OCI-LY3 (cell line): ENCODE measurements around the gene NACC1.

Experiments
- H2AFZ ChIP-seq: fragments of 200-600, 300-600 bp; shearing (Covaris generic); 2 replicates; pipeline ENCODE4 v1.6.0; 2014; ENCODE audit warnings: antibody characterized with exemption, low read depth, low read length
- H3K27ac ChIP-seq: fragments of 200-600, 300-600 bp; sonication (generic); 2 replicates; pipeline ENCODE4 v1.5.1; 2014; ENCODE audit warnings: mild to moderate bottlenecking, low read length, moderate library complexity, mixed read lengths
- H3K27me3 ChIP-seq: fragments of 200-600, 300-600 bp; sonication (generic); 2 replicates; pipeline ENCODE4 v1.6.1; 2014; ENCODE audit warnings: low read depth, low read length, mixed read lengths
- H3K36me3 ChIP-seq: fragments of 200-600, 300-600 bp; sonication (generic); replicated peaks from 2 replicates; pipeline ENCODE3; 2014; ENCODE audit warnings: low read depth, low read length, mixed read lengths
- H3K4me1 ChIP-seq: fragments of 300-600, 200-600 bp; sonication (generic); 2 replicates; pipeline ENCODE4 v1.6.1; 2014; ENCODE audit warnings: low read length, mixed read lengths
- H3K4me2 ChIP-seq: fragments of 200-600, 300-600 bp; sonication (generic); 2 replicates; pipeline ENCODE4 v1.6.1; 2014; ENCODE audit warnings: low read length, mixed read lengths
- H3K4me3 ChIP-seq: fragments of 300-600, 200-600 bp; sonication (generic); 2 replicates; pipeline ENCODE4 v1.5.1; 2014; ENCODE audit warnings: antibody characterized with exemption, mild to moderate bottlenecking, low read length, moderate library complexity
- H3K79me2 ChIP-seq: fragments of 300-600, 200-600 bp; shearing (Covaris generic); 2 replicates; pipeline ENCODE4 v1.6.1; 2014; ENCODE audit warnings: mild to moderate bottlenecking, low read length, mixed read lengths
- H3K9ac ChIP-seq: fragments of 300-600, 200-600 bp; shearing (Covaris generic); 2 replicates; pipeline ENCODE4 v1.6.0; 2014; ENCODE audit warnings: mild to moderate bottlenecking, low read length, moderate library complexity
- H3K9me3 ChIP-seq: fragments of 200-600, 300-600 bp; shearing (Covaris generic); 2 replicates; pipeline ENCODE4 v1.6.1; 2014; ENCODE audit warnings: low read length, mixed read lengths; ENCODE audit not compliant: insufficient read depth
- H4K20me1 ChIP-seq: fragments of 200-600, 300-600 bp; sonication (generic); 2 replicates; pipeline ENCODE4 v1.6.1; 2016; ENCODE audit warnings: low read length, mixed read lengths; ENCODE audit not compliant: insufficient read depth
- CTCF ChIP-seq: fragments of 200-600, 300-600 bp; sonication (generic); IDR thresholded peaks from 2 replicates; pipeline ENCODE4 v1.5.1; 2014; ENCODE audit warnings: antibody characterized with exemption, low read length, low read depth
- EZH2phosphoT487 ChIP-seq: fragments of 200-600 bp; shearing (Covaris generic); IDR thresholded peaks from 2 replicates; pipeline ENCODE4 v1.6.1; 2018; ENCODE audit warnings: antibody characterized with exemption, mixed run types, low read depth

Gene NACC1

GRCh38 chr19:13104848-13105711 lies 13.0 kb upstream of the NACC1 start:
- Histone ChIP-seq H3K79me2 (peaks cover 15% of the 10 kb centered on the region), H3K9ac (peak overlapping the region; percentile 69), H3K36me3 (peaks cover 12% of the 10 kb centered on the region), H3K27ac (peak overlapping the region; percentile 99), H3K4me1 (peaks cover 45% of the 10 kb centered on the region), H3K27me3 (no peaks in the 10 kb centered on the region), H3K4me3 (peak overlapping the region; percentile 76), H2AFZ (peak overlapping the region; percentile 72), H3K9me3 (no peaks in the 10 kb centered on the region), H3K4me2 (peak overlapping the region; percentile 100), H4K20me1 (peaks cover 5% of the 10 kb centered on the region; the same call in 1 of the 2 replicates)
- TF ChIP-seq CTCF (no peak), EZH2phosphoT487 (no peak)

- no peak overlapping the region for H3K9ac ChIP-seq
- H3K4me2 ChIP-seq = no peak overlapping the region
- TF ChIP-seq CTCF (no peak), EZH2phosphoT487 (no peak)
- H3K4me1 ChIP-seq = peaks cover 10% of the 10 kb centered on the region
- no peaks in the 10 kb centered on the region for H4K20me1 ChIP-seq
- no peak overlapping the region for H3K4me3 ChIP-seq
- H3K27me3 ChIP-seq = no peaks in the 10 kb centered on the region
- no peak overlapping the region for H2AFZ ChIP-seq
- no peak overlapping the region for H3K27ac ChIP-seq
- H3K9me3 ChIP-seq = no peaks in the 10 kb centered on the region
- H3K36me3 ChIP-seq = peaks cover 10% of the 10 kb centered on the region
- H3K79me2 ChIP-seq = no peaks in the 10 kb centered on the region
These were observed 8.5 kb upstream of the NACC1 start for GRCh38 chr19:13109361-13110098.

- Histone ChIP-seq H3K79me2 (peaks cover 4% of the 10 kb centered on the region), H3K27me3 (no peaks in the 10 kb centered on the region), H3K36me3 (peaks cover 10% of the 10 kb centered on the region), H2AFZ (no peak overlapping the region), H4K20me1 (no peaks in the 10 kb centered on the region), H3K27ac (no peak overlapping the region), H3K4me2 (no peak overlapping the region), H3K4me1 (peaks cover 4% of the 10 kb centered on the region; the same call in 1 of the 2 replicates), H3K9ac (no peak overlapping the region), H3K4me3 (no peak overlapping the region), H3K9me3 (no peaks in the 10 kb centered on the region)
- TF ChIP-seq EZH2phosphoT487 (no peak), CTCF (no peak)
These were observed 7.9 kb upstream of the NACC1 start for GRCh38 chr19:13110099-13110610.

GRCh38 chr19:13112555-13112954 lies 5.5 kb upstream of the NACC1 start:
- Histone ChIP-seq H3K27me3 (no peaks in the 10 kb centered on the region), H3K36me3 (peaks cover 8% of the 10 kb centered on the region), H2AFZ (no peak overlapping the region), H3K4me2 (no peak overlapping the region), H3K4me3 (no peak overlapping the region), H3K27ac (no peak overlapping the region), H3K4me1 (peaks cover 7% of the 10 kb centered on the region), H3K79me2 (peaks cover 18% of the 10 kb centered on the region), H3K9ac (no peak overlapping the region), H3K9me3 (no peaks in the 10 kb centered on the region), H4K20me1 (no peaks in the 10 kb centered on the region)
- TF ChIP-seq EZH2phosphoT487 (no peak), CTCF (no peak)
